Transverse colon (tissue), 3 donors: ENCODE results near the gene POU3F4.

Experiments
- POLR2A ChIP-seq: fragments of 450-650 bp; IDR thresholded peaks from one replicate; pipeline ENCODE4 v1.6.1; 2016; ENCODE audit warnings: antibody characterized with exemption, mild to moderate bottlenecking, moderate library complexity
- TF ChIP-seq, protein P1 (sequence below), 5 experiments: fragments of 200-600 bp in 3 of 5; fragments of 450-650 bp in 2 of 5; sonication (generic) in 3 of 5; IDR thresholded peaks; 1 replicate in 2 of 5; 2 replicates in 3 of 5; pipeline ENCODE4 v1.5.1; 2016 to 2017; ENCODE audit warnings: antibody characterized with exemption in 5 of 5, inconsistent platforms in 3 of 5, mild to moderate bottlenecking in 2 of 5, moderate library complexity in 1 of 5

DNA sequence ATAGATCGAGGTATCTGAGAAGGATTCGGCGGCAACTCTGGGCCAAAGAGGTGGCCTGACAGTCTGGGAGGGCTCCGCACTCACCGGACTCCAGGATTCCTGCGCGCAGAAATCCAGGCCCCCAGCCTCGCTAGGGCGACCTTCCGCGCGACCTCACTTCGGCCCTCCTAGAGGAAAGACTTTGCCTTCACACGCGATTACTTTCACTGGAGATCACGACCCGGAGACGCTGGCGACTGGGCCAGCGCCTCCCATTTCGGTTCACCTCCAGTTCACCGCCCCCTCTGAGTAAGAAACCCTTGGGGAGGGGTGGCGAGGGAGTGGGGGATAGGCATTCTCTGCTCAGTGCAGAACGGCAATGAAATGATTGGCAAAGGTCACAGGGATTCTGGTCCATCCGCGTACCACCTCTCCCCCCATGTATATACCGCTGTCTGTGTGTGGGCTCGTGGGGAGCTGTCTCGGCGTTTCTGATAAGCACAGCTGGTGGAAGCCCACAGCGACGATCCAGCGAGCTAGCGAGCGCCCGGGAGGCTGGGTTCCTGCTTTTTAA lies 2.5 kb downstream of the POU3F4 start:
- TF ChIP-seq, protein P1, sequence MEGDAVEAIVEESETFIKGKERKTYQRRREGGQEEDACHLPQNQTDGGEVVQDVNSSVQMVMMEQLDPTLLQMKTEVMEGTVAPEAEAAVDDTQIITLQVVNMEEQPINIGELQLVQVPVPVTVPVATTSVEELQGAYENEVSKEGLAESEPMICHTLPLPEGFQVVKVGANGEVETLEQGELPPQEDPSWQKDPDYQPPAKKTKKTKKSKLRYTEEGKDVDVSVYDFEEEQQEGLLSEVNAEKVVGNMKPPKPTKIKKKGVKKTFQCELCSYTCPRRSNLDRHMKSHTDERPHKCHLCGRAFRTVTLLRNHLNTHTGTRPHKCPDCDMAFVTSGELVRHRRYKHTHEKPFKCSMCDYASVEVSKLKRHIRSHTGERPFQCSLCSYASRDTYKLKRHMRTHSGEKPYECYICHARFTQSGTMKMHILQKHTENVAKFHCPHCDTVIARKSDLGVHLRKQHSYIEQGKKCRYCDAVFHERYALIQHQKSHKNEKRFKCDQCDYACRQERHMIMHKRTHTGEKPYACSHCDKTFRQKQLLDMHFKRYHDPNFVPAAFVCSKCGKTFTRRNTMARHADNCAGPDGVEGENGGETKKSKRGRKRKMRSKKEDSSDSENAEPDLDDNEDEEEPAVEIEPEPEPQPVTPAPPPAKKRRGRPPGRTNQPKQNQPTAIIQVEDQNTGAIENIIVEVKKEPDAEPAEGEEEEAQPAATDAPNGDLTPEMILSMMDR (IDR thresholded peaks at IDR 0.05): no peak
- no peak for TF ChIP-seq POLR2A
